GM06990 (cell line): ENCODE data around the gene MKLN1.

Experiments
- DNase-seq: peaks from one replicate; pipeline ENCODE4 v3.0.0-alpha.2; 2011; ENCODE audit not compliant: insufficient read length; ENCODE audit errors: extremely low read depth
- H3K27me3 ChIP-seq: replicated peaks from 2 replicates; pipeline ENCODE4 v1.6.0; 2011; ENCODE audit warnings: low read length; ENCODE audit not compliant: control insufficient read depth, insufficient read depth
- H3K36me3 ChIP-seq: 2 replicates; pipeline ENCODE4 v1.5.1; 2011; ENCODE audit warnings: low read length; ENCODE audit not compliant: control insufficient read depth, insufficient read depth
- H3K4me3 ChIP-seq: replicated peaks from 2 replicates; pipeline ENCODE4 v1.5.1; 2011; ENCODE audit warnings: low read depth, mild to moderate bottlenecking, control low read depth, low read length
- CTCF ChIP-seq: IDR thresholded peaks from 2 replicates; pipeline ENCODE4 v1.5.1; 2011; ENCODE audit warnings: low read length, control low read depth, mild to moderate bottlenecking, inconsistent platforms; ENCODE audit not compliant: insufficient read depth, poor library complexity, severe bottlenecking

MKLN1 gene

GRCh38 chr7:131299074-131299473, 28.6 kb upstream of the MKLN1 start:
- Histone ChIP-seq H3K27me3 (no peaks in the 10 kb centered on the region), H3K4me3 (no peak overlapping the region), H3K36me3 (no peaks in the 10 kb centered on the region)
- DNase-seq: no peak
- TF ChIP-seq CTCF: no peak

- H3K27me3 ChIP-seq: no peaks in the 10 kb centered on the region
- no peak overlapping the region for H3K4me3 ChIP-seq
- TF ChIP-seq CTCF: no peak
- DNase-seq: no peak
- H3K36me3 ChIP-seq: no peaks in the 10 kb centered on the region
Measured at GRCh38 chr7:131300078-131300477, 27.6 kb upstream of the MKLN1 start.

GRCh38 chr7:131300572-131301466, 26.9 kb upstream of the MKLN1 start:
- TF ChIP-seq CTCF: no peak
- no peak for DNase-seq
- H3K4me3 ChIP-seq: no peak overlapping the region

GRCh38 chr7:131302446-131302845, 25.2 kb upstream of the MKLN1 start:
- no peaks in the 10 kb centered on the region for H3K36me3 ChIP-seq
- H3K27me3 ChIP-seq: no peaks in the 10 kb centered on the region
- no peak for DNase-seq
- TF ChIP-seq CTCF: no peak
- H3K4me3 ChIP-seq: no peak overlapping the region

More at GRCh38 chr7:131300572-131301466, 26.9 kb upstream of the MKLN1 start:
- no peaks in the 10 kb centered on the region for H3K27me3 ChIP-seq
- H3K36me3 ChIP-seq: no peaks in the 10 kb centered on the region

- Histone ChIP-seq H3K27me3 (no peaks in the 10 kb centered on the region), H3K4me3 (no peak overlapping the region), H3K36me3 (no peaks in the 10 kb centered on the region)
- peak; percentile 61 for TF ChIP-seq CTCF
- DNase-seq: no peak
Measured at GRCh38 chr7:131302876-131303707, 24.6 kb upstream of the MKLN1 start.
